Uterus (tissue), 2 donors: Measurements from ENCODE around the gene ANKRD45.

Experiments
- CTCF ChIP-seq, 4 experiments: fragments of 200-600 bp in 2 of 4; fragments of 450-650 bp in 2 of 4; sonication (generic) in 2 of 4; IDR thresholded peaks; one replicate each; pipeline ENCODE4 v1.5.1; 2016 to 2019; ENCODE audit warnings: antibody characterized with exemption in 4 of 4, mild to moderate bottlenecking in 2 of 4, moderate library complexity in 1 of 4
- POLR2A ChIP-seq, 2 donors: fragments of 450-650 bp; IDR thresholded peaks; one replicate each; pipeline ENCODE4 v1.6.1; 2016; ENCODE audit warnings: antibody characterized with exemption in 2 of 2, mild to moderate bottlenecking in 1 of 2, moderate library complexity in 1 of 2

- TF ChIP-seq CTCF (IDR thresholded peaks at IDR 0.05) = no peak
- no peak for TF ChIP-seq POLR2A (IDR thresholded peaks at IDR 0.05)
Measured at GRCh38 chr1:173639102-173639501, 30.5 kb downstream of the ANKRD45 start.
